ENCODE results near the gene MAGEB4.

MAGEB4 gene

GRCh38 chrX:30217465-30217864 is 24.3 kb upstream of the MAGEB4 start:
- H3K27ac ChIP-seq, result no peak overlapping the region
- no peaks in the 10 kb centered on the region for H3K4me1 ChIP-seq
- H3K79me2 ChIP-seq, result no peaks in the 10 kb centered on the region
- no peak overlapping the region for H3K9ac ChIP-seq
- H3K9me3 ChIP-seq (ENCODE audit: control insufficient read depth, low read length), result no peaks in the 10 kb centered on the region
- no peak overlapping the region for H3K4me2 ChIP-seq (ENCODE audit: low read length)
- no peaks in the 10 kb centered on the region for H3K27me3 ChIP-seq (ENCODE audit: control insufficient read depth, insufficient read depth, low read length)
- no peak overlapping the region for H3K4me3 ChIP-seq (ENCODE audit: low read depth, low read length)
- H3K36me3 ChIP-seq (ENCODE audit: control insufficient read depth, insufficient read depth, low read length), result no peaks in the 10 kb centered on the region
- H2AFZ ChIP-seq, result no peak overlapping the region
- TF ChIP-seq, protein P1, sequence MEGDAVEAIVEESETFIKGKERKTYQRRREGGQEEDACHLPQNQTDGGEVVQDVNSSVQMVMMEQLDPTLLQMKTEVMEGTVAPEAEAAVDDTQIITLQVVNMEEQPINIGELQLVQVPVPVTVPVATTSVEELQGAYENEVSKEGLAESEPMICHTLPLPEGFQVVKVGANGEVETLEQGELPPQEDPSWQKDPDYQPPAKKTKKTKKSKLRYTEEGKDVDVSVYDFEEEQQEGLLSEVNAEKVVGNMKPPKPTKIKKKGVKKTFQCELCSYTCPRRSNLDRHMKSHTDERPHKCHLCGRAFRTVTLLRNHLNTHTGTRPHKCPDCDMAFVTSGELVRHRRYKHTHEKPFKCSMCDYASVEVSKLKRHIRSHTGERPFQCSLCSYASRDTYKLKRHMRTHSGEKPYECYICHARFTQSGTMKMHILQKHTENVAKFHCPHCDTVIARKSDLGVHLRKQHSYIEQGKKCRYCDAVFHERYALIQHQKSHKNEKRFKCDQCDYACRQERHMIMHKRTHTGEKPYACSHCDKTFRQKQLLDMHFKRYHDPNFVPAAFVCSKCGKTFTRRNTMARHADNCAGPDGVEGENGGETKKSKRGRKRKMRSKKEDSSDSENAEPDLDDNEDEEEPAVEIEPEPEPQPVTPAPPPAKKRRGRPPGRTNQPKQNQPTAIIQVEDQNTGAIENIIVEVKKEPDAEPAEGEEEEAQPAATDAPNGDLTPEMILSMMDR (IDR thresholded peaks at IDR 0.05), result no peak

GRCh38 chrX:30219372-30219771 is 22.4 kb upstream of the MAGEB4 start:
- Histone ChIP-seq H3K27ac (no peak overlapping the region), H3K79me2 (no peaks in the 10 kb centered on the region), H3K4me3 (ENCODE audit: low read depth, low read length) (no peak overlapping the region), H3K9me3 (ENCODE audit: control insufficient read depth, low read length) (no peaks in the 10 kb centered on the region), H3K27me3 (ENCODE audit: control insufficient read depth, insufficient read depth, low read length) (no peaks in the 10 kb centered on the region), H3K9ac (no peak overlapping the region), H3K4me2 (ENCODE audit: low read length) (no peak overlapping the region), H3K4me1 (no peaks in the 10 kb centered on the region), H3K36me3 (ENCODE audit: control insufficient read depth, insufficient read depth, low read length) (no peaks in the 10 kb centered on the region), H2AFZ (no peak overlapping the region)
- TF ChIP-seq, protein P1 (IDR thresholded peaks at IDR 0.05), result no peak

GRCh38 chrX:30220661-30221060 is 21.1 kb upstream of the MAGEB4 start:
- H3K9ac ChIP-seq, result no peak overlapping the region
- no peak overlapping the region for H3K27ac ChIP-seq

GRCh38 chrX:30224536-30224935 is 17.3 kb upstream of the MAGEB4 start:
- Histone ChIP-seq H3K9ac (no peak overlapping the region), H3K36me3 (ENCODE audit: control insufficient read depth, insufficient read depth, low read length) (no peaks in the 10 kb centered on the region), H3K4me1 (no peaks in the 10 kb centered on the region), H3K4me2 (ENCODE audit: low read length) (no peak overlapping the region), H3K27ac (no peak overlapping the region), H3K27me3 (ENCODE audit: control insufficient read depth, insufficient read depth, low read length) (no peaks in the 10 kb centered on the region), H3K9me3 (ENCODE audit: control insufficient read depth, low read length) (no peaks in the 10 kb centered on the region), H2AFZ (no peak overlapping the region), H3K79me2 (no peaks in the 10 kb centered on the region), H3K4me3 (ENCODE audit: low read depth, low read length) (no peak overlapping the region)
- TF ChIP-seq, protein P1 (IDR thresholded peaks at IDR 0.05), result no peak

More at GRCh38 chrX:30220661-30221060, 21.1 kb upstream of the MAGEB4 start:
- H3K4me3 ChIP-seq (ENCODE audit: low read depth, low read length), result no peak overlapping the region
- H3K27me3 ChIP-seq (ENCODE audit: control insufficient read depth, insufficient read depth, low read length), result no peaks in the 10 kb centered on the region
- TF ChIP-seq, protein P1 (IDR thresholded peaks at IDR 0.05), result no peak
- no peak overlapping the region for H2AFZ ChIP-seq
- no peaks in the 10 kb centered on the region for H3K79me2 ChIP-seq
- H3K9me3 ChIP-seq (ENCODE audit: control insufficient read depth, low read length), result no peaks in the 10 kb centered on the region
- no peaks in the 10 kb centered on the region for H3K4me1 ChIP-seq
- H3K36me3 ChIP-seq (ENCODE audit: control insufficient read depth, insufficient read depth, low read length), result no peaks in the 10 kb centered on the region
- no peak overlapping the region for H3K4me2 ChIP-seq (ENCODE audit: low read length)

DNA sequence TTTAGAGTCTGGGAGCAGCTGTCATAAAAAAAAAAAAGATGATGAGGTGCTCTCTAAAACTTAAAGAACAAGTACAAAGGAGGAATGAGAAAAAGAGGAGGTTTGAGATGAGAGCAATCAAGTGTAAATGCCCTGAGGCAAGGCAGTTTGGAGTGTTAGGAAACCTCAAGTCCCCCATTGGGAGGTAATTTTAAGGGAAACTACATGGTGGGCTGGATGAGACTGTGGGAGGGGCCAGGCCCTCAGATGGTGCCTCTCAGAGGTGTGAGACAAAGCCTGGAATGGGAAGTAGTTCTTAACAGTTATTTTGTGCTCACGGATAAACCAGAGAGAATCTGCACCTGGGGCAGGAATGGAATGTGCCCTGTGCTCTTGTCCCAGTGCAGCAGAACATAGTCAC is 13.3 kb upstream of the MAGEB4 start:
- no peaks in the 10 kb centered on the region for H3K79me2 ChIP-seq
- TF ChIP-seq, protein P1 (IDR thresholded peaks at IDR 0.05), result no peak
- H3K9ac ChIP-seq, result no peak overlapping the region
- no peak overlapping the region for H2AFZ ChIP-seq
- no peak overlapping the region for H3K4me3 ChIP-seq (ENCODE audit: low read depth, low read length)
- no peaks in the 10 kb centered on the region for H3K4me1 ChIP-seq
- no peaks in the 10 kb centered on the region for H3K36me3 ChIP-seq (ENCODE audit: control insufficient read depth, insufficient read depth, low read length)
- H3K9me3 ChIP-seq (ENCODE audit: control insufficient read depth, low read length), result no peaks in the 10 kb centered on the region
- H3K4me2 ChIP-seq (ENCODE audit: low read length), result no peak overlapping the region
- H3K27me3 ChIP-seq (ENCODE audit: control insufficient read depth, insufficient read depth, low read length), result no peaks in the 10 kb centered on the region
- H3K27ac ChIP-seq, result no peak overlapping the region
